SW480 (cell line): ENCODE data around the gene ANP32D.
"Not testable (repeated sequence)": the region's sequence is repeated elsewhere in the genome, so short reads cannot be mapped to it uniquely, and the experiment has no call there.

Source experiments
- DNase-seq: peaks from one replicate; pipeline ENCODE4 v3.0.0-alpha.2; 2016; ENCODE audit warnings: low spot score

ANP32D gene

GRCh38 chr12:48506836-48507235 is 34.5 kb downstream of the ANP32D start:
- DNase-seq: not testable (repeated sequence)

DNA sequence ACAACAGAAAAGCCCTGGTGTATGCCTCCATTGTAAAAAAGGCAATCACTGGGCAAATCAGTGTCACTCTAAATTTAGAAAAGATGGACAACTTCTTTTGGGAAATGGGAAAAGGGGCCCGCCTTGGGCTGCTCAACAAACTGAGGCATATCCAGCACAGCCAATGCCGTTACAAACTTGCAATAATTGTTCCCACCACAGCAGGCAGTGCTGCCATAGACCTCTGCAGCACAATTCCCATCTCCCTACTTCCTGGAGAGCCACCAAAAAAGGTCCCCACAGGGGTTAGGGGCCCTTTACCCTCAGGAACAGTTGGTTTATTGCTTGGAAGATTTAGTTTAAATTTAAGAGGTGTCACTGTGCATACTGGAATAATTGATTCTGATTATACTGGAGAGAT is 36.6 kb downstream of the ANP32D start:
- no peak for DNase-seq

DNA sequence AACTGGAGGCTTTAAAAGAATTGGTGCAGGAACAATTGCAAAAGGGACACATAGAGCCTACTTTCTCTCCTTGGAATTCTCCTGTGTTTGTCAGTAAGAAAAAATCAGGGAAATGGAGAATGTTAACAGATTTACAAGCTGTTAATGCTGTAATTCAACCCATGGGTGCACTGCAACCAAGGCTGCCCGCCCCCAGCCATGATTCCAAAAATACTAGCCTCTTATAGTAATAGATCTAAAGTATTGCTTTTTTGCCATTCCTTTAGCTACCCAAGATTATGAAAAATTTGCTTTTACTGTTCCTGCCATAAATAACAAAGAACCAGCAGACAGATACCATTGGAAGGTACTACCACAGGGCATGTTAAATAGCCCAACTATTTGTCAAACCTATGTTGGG is 37.8 kb downstream of the ANP32D start:
- DNase-seq: no peak

GRCh38 chr12:48512855-48513254 is 40.5 kb downstream of the ANP32D start:
- DNase-seq: no peak

DNA sequence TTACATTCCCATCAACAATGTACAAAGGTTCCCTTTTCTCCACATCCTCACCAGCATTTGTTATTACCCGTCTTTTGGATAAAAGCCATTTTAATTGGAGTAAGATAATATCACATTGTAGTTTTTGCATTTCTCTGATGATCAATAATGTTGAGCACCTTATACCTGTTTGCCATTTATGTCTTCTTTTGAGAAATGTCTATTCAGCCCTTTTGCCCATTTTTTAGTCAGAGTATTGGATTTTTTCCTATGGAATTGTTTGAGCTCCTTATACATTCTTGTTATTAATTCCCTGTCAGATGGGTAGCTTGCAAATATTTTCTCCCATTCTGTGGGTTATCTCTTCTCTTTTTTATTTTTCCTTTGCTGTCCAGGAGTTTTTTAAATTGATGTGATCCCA is 42.4 kb downstream of the ANP32D start:
- DNase-seq: no peak

- not testable (repeated sequence) for DNase-seq
Measured at GRCh38 chr12:48520381-48520780, 48.0 kb downstream of the ANP32D start.
